ENCODE measurements around the gene MAGEL2.

DNA sequence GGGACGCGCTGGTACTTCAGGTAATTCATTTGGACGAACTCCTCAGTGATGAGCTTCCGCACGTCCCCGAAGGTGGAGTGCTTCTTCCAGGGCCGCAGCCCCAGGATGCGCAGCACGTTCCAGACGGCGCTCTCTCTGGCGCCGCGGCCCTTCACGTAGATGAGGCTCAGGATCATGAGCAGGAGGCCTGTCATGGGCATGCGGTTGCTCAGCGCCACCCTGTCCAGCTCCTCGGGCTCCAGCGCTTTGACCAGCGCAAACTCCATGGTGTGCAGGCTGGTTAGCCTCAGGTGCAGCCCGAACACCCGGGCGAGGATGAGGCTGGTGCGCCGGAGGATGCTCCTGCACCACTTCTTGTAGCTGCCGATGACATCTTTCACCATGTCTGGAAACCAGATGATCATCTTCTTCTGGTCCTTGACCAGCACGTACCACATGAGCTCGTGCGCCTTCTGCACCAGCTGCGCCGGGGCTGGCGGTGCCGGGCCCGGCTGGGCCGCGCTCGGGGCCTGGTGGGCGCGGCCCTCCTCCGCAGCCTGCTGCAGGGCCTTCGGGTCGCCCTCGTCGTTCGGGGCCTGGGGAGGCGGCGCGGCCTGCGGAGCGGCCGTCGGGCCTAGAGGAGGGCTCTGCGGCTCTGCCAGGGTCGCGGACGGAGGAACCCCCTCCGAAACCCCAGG lies 38.9 kb upstream of the MAGEL2 start:
- TF ChIP-seq, protein P1, sequence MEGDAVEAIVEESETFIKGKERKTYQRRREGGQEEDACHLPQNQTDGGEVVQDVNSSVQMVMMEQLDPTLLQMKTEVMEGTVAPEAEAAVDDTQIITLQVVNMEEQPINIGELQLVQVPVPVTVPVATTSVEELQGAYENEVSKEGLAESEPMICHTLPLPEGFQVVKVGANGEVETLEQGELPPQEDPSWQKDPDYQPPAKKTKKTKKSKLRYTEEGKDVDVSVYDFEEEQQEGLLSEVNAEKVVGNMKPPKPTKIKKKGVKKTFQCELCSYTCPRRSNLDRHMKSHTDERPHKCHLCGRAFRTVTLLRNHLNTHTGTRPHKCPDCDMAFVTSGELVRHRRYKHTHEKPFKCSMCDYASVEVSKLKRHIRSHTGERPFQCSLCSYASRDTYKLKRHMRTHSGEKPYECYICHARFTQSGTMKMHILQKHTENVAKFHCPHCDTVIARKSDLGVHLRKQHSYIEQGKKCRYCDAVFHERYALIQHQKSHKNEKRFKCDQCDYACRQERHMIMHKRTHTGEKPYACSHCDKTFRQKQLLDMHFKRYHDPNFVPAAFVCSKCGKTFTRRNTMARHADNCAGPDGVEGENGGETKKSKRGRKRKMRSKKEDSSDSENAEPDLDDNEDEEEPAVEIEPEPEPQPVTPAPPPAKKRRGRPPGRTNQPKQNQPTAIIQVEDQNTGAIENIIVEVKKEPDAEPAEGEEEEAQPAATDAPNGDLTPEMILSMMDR (IDR thresholded peaks at IDR 0.05 in 2 of 3, conservative IDR thresholded peaks at IDR 0.05 in 1 of 3; ENCODE audit: control insufficient read depth in 2 of 3, extremely low read depth in 1 of 3, insufficient read depth in 1 of 3, low read depth in 3 of 3, low read length in 3 of 3): no peak
- no peak for TF ChIP-seq YY1 (IDR thresholded peaks at IDR 0.05; ENCODE audit: low read depth, low read length)
- TF ChIP-seq SP1 (IDR thresholded peaks at IDR 0.05; ENCODE audit: low read depth, low read length): no peak
- no peak for TF ChIP-seq BHLHE40 (IDR thresholded peaks at IDR 0.05; ENCODE audit: borderline replicate concordance in 1 of 2, low read depth in 2 of 2, low read length in 1 of 2)
- no peak for TF ChIP-seq SMC3 (IDR thresholded peaks at IDR 0.05; ENCODE audit: borderline replicate concordance, low read length)
- no peak for TF ChIP-seq RFX5 (IDR thresholded peaks at IDR 0.05; ENCODE audit: low read depth, low read length)

All from GM12878 (cell line).